GM19099 (cell line): ENCODE results near the gene PARP14.

ENCODE experiments used
- POLR2A ChIP-seq: IDR thresholded peaks from 3 replicates; pipeline ENCODE4 v1.6.1; 2011; ENCODE audit warnings: low read depth; ENCODE audit not compliant: insufficient read length; ENCODE audit errors: extremely low read depth

The PARP14 gene

GRCh38 chr3:122668930-122669730 lies 11.5 kb upstream of the PARP14 start:
- TF ChIP-seq POLR2A: no peak

DNA sequence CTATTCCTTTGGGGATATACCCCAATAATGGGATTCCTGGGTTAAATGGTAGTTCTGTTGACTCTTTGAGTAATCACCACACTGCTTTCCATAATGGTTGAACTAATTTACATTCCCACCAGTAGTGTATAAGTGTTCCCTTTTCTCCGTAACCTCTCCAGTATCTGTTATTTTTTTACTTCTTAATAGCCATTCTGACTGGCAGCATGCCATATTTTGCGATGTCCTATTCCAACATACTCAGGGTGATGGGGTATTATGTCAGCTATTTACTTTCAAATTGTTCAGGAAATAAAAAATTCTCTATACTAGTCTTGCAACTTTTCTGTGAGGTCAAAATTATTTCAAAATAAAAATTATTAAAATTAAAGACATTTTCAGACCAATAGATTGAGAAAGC lies 9.1 kb upstream of the PARP14 start:
- TF ChIP-seq POLR2A: no peak

DNA sequence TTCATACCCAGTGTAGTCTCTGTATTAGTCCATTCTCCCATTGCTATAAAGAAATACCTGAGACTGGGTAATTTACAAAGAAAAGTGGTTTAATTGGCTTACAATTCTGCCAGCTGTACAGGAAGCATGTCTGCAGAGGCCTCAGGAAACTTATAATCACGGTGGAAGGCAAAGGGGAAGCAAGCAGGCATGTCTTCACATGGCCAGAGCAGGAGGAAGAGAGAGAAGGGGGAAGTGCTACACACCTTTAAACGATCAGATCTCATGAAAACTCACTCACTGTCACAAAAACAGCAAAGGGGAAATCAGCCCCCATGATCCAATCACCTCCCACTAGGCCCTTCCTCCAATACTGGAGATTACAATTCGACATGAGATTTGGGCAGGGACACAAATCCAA lies 6.3 kb upstream of the PARP14 start:
- TF ChIP-seq POLR2A: no peak

- no peak for TF ChIP-seq POLR2A
These were observed 3.9 kb upstream of the PARP14 start for GRCh38 chr3:122676759-122677158.

GRCh38 chr3:122677216-122677615 lies 3.4 kb upstream of the PARP14 start:
- no peak for TF ChIP-seq POLR2A

DNA sequence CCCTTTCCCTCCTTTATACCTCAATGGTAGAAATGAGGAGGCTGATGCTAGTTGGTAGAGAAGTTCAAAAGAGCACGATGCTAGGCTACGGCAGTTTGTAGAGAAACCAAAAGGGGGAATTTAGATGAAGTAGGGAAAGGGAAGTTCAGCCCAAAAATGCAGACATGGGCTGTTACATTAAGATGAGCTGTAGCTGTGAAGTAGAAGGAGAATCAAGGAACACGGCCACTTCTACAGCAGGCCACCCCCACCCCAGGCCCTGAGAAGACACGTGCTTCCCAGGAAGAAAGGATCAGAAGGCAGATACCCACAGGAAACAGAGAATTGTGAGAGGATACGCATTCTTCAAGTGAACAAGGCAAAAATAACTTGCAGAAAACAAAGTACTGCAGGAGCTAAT lies 2.1 kb upstream of the PARP14 start:
- no peak for TF ChIP-seq POLR2A

GRCh38 chr3:122679085-122679881 lies 1.4 kb upstream of the PARP14 start:
- peak; percentile 47 for TF ChIP-seq POLR2A

GRCh38 chr3:122679882-122680474 lies 661 bp upstream of the PARP14 start:
- TF ChIP-seq POLR2A: no peak

GRCh38 chr3:122681284-122681973 lies 790 bp downstream of the PARP14 start:
- TF ChIP-seq POLR2A: no peak

- no peak for TF ChIP-seq POLR2A
These were observed 1.4 kb downstream of the PARP14 start for GRCh38 chr3:122681974-122682409.

DNA sequence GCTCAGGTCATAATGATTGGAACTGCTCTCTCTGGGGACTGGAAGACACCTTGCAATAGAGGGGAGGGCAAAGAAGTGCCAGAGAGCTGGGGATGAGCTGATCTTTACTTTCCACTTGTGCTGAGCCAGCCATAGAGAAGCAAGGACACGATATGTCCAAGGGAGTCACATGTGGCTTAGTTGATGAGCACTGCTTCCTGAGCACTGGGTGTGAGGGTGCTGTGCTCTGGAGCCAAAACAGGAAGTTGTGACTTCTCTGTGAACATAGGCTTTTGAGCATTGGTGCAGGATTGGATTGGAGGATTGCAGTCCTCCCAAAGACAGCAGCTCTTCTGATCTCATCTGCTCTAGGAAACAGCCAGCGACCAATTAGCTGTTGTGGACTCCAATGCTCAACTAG lies 6.7 kb downstream of the PARP14 start:
- TF ChIP-seq POLR2A: no peak

DNA sequence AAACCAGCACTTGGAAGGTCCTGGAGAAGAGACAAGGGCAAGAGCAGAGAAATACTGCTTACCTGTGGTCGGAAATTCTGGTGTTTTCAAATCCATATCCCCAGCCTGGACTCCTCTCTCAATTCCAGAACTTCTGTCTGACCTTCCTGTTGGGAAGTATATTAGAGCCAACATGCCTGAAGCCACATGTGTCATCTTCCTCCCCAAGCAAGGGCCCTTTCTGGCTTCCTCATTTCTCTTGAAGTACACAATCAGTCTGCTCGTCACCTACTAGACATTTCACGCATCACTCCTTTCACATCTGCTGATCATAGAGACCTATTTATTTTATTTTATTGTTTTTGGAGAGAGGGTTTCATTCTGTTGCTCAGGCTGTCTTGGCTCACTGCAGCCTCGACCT lies 8.4 kb downstream of the PARP14 start:
- TF ChIP-seq POLR2A: no peak

DNA sequence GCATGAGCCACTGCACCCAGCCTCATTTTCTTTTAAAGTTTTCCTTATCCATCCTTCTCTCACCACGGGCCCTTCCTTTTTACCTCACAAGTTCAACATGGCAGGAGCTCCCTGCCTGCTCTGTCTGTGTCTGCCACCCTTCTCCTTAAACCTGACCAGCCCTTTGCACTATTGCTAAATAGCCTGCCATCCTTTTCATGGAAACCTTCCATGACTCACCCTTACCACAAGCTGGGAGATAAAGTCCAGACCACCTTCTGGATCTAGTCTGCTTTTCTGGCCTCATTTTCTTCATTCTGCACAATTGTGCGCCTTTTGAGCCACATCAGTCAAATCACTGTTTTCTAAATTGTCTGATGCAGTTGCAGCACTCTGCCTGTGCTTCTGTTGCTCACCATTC lies 8.9 kb downstream of the PARP14 start:
- no peak for TF ChIP-seq POLR2A

- no peak for TF ChIP-seq POLR2A
These were observed 9.5 kb downstream of the PARP14 start for GRCh38 chr3:122690096-122690495.

DNA sequence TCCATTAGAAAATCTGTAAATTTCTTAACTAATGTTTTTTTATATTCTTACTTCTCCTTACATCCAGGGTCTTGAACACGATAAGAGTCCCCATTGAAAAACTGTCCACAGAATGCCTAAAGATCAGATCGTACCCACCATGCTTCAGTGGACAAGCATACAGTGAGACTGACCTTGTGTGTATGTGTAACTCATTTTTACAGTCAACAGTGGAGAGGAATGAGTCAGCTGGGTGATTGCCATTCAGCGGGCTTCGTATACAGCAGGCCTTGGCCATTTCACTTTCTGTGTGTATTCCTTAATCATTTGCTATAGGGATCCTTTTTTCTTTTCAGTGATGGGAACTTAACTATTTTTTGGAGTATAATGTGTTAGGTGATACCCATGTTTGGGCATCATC lies 10.6 kb downstream of the PARP14 start:
- no peak for TF ChIP-seq POLR2A
